HG02938 (cell line): ENCODE results near the gene TEX44.
"Not testable (repeated sequence)": the region's sequence is repeated elsewhere in the genome, so short reads cannot be mapped to it uniquely, and the experiment has no call there.

Experiments
- ATAC-seq: cut with Tn5 transposase; IDR thresholded peaks from one replicate; pipeline ENCODE4 v1.9.1; 2021; ENCODE audit warnings: mild to moderate bottlenecking, moderate library complexity; ENCODE audit not compliant: unreplicated experiment

Gene TEX44

GRCh38 chr2:231592636-231593145 lies at the start of gene TEX44:
TEX44 (plus strand) TSS chr2:231592864; CDS start chr2:231592952, 88 bp downstream.
- no peak for ATAC-seq

- ATAC-seq = peak; percentile 99
These were observed 47.4 kb upstream of the TEX44 start for GRCh38 chr2:231545105-231545902.

- ATAC-seq = no peak
These were observed 46.5 kb upstream of the TEX44 start for GRCh38 chr2:231546014-231546715.

- ATAC-seq = no peak
These were observed 45.2 kb upstream of the TEX44 start for GRCh38 chr2:231547315-231548110.

- no peak for ATAC-seq
These were observed 43.9 kb upstream of the TEX44 start for GRCh38 chr2:231548752-231549151.

- ATAC-seq = no peak
These were observed 43.0 kb upstream of the TEX44 start for GRCh38 chr2:231549446-231550239.

GRCh38 chr2:231552752-231553151 lies 39.9 kb upstream of the TEX44 start:
- no peak for ATAC-seq

GRCh38 chr2:231554327-231554726 lies 38.3 kb upstream of the TEX44 start:
- no peak for ATAC-seq

GRCh38 chr2:231554748-231555545 lies 37.7 kb upstream of the TEX44 start:
- ATAC-seq = no peak

GRCh38 chr2:231556496-231556895 lies 36.2 kb upstream of the TEX44 start:
- not testable (repeated sequence) for ATAC-seq

- ATAC-seq = no peak
These were observed 35.7 kb upstream of the TEX44 start for GRCh38 chr2:231556981-231557380.

- peak; percentile 69 for ATAC-seq
These were observed 35.0 kb upstream of the TEX44 start for GRCh38 chr2:231557571-231558217.

- ATAC-seq = no peak
These were observed 29.2 kb upstream of the TEX44 start for GRCh38 chr2:231563378-231563961.

GRCh38 chr2:231565887-231566594 lies 26.6 kb upstream of the TEX44 start:
- ATAC-seq = no peak

- no peak for ATAC-seq
These were observed 25.5 kb upstream of the TEX44 start for GRCh38 chr2:231567159-231567558.

GRCh38 chr2:231568098-231568784 lies 24.4 kb upstream of the TEX44 start:
- ATAC-seq = no peak

- ATAC-seq = no peak
These were observed 23.8 kb upstream of the TEX44 start for GRCh38 chr2:231568785-231569435.
